Limb (tissue), 2 donors: ENCODE results near the gene PPDPF.
A peak's percentile ranks its signal among the peaks of the same experiment; 100 is the strongest.
"Not testable (repeated sequence)": the region's sequence is repeated elsewhere in the genome, so short reads cannot be mapped to it uniquely, and the experiment has no call there.

Source experiments
- DNase-seq, 2 donors: peaks; one replicate each; pipeline ENCODE4 v3.0.0-alpha.2; 2016; ENCODE audit errors: extremely low spot score in 2 of 2

Gene PPDPF, protein sequence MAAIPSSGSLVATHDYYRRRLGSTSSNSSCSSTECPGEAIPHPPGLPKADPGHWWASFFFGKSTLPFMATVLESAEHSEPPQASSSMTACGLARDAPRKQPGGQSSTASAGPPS

DNA sequence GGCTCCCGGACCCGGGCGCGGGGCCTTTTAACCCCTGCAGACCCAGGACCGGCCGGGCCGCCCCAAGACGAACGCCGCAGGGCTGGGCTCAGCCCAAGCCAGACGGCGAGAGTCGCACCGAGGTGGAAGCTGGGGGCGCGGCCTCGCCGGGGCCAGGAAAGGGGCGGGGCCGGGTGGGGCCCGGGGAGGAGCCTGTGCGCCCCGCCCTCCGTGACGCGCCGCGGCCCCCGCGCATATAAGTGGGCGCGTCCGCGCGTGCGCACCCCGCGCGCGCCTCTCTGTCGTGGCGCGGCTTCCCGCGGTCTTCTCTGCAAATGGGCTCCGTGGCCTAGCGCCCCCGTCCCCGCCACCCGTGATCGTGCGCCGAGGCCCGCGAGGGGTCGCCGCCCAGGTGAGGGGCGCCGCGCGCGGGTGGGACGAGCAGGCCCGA, at the start of gene PPDPF:
Gene PPDPF (plus strand): TSS at position 262 of the 430 bp plus-strand sequence. CDS start 544 bp downstream, outside the sequence.
- peak; percentile 85 to 94 for DNase-seq

DNA sequence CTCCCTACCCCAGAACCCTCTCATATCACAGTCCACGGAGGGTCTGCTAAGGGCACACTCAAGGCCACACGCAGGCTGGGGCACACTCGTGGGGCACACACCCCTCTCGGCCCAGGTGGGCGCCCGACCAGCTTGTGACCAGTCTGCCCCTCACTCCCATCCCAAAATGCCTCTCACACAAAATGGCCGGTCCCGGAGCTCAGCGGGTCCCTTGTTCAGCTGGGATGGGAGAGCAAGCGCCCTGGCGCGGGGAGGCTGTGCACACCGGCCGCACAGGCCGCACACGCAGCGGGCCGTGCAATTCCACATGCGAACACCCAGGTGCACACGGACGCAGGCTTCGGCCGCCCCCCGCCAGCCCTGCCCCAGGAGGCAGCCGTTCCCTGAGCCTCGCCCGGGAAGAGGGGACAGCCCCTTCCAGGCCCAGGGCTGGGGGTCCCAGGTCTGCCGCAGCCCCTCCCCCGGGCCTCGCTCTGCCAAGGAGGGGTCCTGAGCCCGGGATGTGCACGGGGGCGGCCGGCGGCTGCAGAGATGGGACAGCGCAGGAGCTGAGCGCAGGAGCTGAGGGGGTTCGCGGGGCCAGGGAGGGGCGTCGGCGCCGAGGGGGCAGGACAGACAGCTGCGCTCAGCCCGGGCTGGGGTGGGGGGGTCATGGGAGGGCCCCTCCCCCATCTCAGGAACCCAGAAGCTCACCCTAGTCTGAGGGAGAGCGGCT, 49.4 kb upstream of the PPDPF start:
- no peak for DNase-seq

DNA sequence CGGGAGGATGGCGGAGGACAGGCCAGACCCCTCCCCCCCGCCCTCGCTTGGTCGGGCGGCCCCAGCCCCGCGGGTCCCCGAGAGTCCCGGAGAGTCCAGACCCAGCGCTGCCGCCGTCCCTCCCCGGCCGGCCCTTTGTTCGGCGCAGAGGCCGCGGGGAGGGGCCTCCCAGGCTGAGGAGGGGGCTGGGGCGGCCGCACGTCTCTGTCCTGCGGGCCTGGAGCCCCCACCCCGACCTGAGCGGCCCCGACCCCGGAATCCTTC, 48.9 kb upstream of the PPDPF start:
- no peak for DNase-seq

DNA sequence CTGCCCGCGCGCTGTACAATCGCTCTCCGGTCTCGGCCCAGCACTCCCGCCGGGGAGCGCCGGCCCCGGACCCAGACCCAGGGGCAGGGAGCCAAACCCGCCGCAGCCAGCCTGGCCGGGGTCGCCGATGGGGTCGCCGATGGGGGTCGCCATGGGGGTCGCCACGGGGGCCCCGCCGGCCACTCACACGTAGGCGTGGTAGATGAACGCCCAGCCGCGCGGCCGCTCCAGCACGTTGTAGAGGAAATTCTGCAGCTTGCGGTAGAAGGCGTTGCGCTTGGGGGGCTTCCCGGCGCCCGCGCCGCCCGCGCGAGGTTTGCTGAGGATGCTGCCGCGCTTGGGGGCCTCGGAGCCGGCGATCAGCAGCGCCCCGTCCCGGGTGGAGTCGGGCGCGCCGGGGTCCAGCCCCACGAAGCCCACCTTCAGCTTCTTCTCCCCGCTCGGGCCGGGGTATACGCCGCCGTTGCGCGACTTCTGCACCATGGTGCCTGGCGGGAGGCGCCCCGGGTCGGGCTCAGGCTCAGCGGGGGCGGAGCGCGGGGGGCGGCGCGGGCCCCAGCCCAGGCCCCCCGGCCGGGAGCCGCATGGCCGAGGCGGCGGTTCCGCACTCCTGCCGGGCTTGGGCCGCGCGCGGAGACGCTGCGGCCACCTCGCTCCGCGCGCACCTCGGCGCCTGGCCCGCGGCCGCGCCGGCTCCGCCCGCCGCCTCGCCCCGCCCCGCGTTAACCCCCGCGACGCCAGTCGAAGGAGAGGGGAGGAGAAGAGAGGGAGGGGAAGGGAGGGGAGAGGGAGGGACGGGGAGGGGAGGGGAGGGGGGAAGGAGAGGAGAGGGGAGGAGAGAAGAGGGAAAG, 48.4 kb upstream of the PPDPF start, which contains the start of gene KCNQ2:
Gene KCNQ2 (minus strand): TSS at position 675 of the 851 bp plus-strand sequence. CDS start 192 bp downstream, at position 483.
- DNase-seq: peak in 1 of 2 donors; percentile 81

DNA sequence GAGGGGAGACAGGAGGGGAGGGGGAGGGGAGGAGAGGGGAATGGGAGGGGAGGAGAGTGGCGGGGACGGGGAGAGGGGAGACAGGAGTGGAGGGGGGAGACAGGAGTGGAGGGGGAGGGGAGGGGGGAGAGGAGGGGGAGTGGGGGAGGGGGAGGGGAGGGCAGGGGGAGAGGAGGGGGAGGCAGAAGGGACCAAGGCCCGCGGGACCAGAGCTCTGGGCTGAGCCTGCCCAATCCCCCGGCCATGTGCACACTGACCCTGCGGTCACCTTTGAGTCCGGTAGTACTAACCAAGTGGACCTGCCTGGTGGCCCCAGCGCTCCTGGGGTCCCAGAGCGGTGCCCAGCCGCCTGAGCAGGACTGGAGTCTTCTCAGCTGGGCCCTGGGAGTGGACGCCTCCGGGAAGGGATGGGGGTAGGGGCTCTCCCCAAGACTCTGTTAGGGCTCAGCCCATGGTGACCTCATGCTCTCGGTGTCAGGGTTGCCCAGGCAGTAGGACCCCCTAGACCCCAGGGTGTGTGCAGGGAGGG, 47.6 kb upstream of the PPDPF start:
- no peak for DNase-seq

DNA sequence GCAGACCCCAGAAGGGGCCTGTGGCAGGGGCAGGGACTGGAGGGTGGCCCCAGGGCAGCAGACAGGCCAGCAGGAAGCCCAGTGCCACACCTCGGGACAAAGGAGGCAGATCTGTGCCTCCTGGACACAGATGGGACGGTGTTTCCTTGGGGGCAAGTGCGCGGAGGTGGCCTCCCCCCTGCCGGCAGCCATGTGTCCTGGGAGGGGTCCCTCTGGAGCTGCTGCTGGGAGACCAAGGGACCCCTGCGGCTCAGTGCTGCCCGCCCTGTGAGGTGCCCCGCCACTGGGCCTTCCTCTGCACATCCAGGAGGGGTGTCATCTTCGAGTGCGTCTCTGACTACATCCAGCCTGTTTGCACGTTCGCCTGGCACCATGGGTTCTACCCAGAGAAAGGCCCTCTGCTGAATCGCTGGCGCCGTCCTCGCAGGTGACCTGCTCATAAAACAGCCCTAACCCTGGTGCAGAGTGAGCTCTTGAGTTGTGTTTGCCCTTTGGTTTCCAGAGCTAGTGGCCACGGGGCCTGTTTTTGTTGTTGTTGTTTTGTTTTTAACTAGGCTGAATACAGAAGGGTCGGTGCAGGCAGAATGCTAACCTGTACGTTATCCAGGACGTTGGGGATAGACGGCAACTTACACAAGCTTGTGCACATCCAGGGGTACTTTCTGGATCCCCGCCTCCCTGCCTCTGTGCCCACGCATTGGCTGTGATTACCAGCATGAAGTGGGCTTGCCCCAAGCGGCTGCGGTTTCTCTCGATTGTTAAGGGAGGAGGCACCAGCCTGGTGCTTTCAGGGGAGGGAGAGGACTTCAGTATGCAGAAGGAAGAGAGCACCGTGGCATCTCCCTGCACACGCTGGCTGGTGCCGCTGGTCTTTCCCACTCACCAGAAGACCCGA, 46.8 kb upstream of the PPDPF start:
- DNase-seq: no peak

DNA sequence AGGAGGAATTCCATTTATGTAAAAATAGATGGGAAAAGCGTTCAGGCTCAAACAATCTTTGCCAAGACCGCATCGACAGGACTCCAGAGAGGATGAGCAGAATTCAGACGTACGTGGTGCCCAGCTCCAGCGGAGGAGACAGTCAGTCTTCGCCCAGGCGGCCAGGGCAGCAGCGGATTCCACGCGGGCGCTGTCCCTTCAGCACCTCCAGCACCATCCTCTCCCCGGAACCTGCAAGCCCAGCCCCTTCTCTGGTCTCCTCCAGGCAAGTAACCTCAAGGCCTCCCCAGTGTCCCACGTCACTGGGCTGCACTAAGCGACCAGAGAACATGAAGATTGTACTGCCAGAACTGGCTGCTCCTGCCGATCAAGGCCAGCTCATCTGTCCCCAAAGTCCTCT, 45.4 kb upstream of the PPDPF start:
- no peak for DNase-seq

DNA sequence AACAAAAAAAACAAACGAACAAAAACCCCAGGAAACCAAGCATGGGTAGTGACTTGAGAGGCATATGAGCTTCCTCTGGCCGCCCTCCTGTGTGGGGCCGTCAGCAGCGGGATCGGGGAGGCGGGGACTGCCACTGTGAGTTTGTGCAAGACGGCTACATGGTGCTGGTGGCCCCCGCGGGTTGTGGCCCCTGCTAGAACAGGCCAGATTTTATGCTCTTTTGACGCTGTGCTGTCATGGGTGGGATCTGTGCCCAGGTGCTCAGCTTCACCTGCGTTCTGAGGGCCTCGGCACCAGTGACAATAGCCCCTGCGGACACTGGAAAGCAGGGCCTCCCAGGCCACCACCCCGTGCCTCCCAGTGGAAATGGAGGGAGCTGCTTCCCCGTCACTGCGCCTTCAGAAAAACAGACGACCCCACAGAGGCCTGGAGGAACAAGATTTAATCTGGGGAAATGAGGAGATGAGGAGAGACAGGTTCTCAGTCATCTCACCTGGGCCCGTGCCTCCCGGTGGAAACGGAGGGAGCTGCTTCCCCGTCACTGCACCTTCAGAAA, 43.4 kb upstream of the PPDPF start:
- DNase-seq: no peak

DNA sequence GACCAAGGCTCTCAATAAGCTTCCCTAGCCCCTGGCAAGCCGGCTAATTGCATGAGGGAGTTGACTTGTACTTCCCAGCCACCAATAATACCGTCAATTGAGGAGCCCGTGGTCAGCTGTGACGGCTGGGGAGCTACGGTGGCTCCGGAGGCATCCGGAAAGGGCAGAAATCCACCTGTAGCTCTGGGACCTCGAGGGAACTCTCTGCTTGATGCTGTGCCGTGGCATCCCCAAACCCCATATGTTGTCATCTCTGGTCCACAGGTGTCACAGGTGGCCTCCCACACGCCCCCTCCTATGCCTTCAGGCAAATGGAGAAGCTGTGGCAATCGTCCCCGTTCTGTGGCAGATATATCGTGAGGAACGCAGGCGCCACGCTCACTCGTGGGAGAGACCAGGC, 42.6 kb upstream of the PPDPF start:
- no peak for DNase-seq

DNA sequence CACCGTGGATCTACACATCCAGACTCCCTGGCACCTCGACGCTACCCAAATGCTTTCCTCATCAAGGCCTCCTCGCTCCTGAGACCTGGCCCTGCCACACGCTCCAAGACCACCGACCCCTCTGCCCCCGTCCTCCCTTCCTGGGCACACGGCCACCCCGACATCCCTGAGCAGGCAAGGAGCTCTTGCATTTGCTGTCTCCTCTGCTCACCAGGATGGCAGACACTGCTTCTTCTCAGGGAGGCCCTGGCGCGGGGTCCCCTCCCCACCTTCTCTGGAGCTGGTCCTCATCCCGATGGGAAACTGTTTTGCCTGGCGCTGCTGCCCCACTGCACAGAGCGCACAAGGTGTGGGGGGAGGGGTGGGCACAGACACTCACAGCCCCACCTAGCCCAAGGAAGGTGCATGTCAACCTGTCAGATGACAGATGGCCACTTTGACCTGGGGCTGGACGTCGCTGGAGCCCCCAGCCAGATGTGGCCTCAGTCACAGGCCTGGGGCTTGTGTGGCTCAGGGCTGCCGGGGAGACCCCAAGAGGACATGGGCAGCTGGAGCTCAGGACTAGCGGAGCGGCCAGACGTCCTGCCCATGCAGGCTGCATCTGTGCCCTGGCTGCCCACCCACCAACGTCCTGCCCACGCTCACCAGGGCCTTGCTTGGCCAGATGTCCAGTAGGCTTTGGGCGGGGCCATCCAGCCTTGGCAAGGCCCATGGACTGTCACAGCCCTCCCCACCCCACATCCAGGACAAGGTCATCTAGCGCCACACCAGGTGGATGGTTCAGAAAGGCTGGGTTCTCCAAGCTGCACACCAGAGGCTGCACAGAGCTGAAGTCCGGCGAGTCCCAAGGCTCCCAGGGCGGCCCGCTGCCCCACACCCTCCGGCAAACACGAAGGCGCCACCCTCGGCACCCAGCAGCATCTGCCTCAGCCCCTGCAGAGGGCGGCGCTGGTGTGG, 41.9 kb upstream of the PPDPF start:
- DNase-seq: no peak

DNA sequence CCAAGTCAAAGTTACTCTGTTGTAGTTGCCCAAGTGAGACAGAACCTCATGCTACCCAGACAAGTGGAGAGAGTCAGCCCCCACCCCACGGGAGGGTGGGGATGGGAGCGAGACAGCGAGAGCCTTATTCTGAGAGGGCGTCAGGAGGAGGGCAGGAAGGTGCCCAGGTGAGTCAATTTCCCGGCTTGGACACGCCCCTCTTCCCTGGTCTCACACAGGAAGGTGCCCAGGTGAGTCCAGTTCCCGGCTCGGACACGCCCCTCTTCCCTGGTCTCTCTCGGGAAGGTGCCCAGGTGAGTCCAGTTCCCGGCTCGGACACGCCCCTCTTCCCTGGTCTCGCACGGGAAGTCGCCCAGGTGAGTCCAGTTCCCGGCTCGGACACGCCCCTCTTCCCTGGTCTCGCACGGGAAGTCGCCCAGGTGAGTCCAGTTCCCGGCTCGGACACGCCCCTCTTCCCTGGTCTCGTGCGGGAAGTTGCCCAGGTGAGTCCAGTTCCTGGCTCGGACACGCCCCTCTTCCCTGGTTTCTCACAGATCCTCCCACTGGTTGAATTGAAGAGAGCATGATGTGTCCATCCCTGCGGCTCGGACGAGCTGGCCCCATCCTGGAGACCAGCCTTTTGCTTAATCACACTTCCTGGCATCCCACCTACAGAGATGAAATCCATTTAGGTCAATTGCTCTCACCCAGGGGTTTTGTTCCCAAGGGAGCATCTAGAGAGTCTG, 40.7 kb upstream of the PPDPF start:
- DNase-seq: not testable (repeated sequence)

DNA sequence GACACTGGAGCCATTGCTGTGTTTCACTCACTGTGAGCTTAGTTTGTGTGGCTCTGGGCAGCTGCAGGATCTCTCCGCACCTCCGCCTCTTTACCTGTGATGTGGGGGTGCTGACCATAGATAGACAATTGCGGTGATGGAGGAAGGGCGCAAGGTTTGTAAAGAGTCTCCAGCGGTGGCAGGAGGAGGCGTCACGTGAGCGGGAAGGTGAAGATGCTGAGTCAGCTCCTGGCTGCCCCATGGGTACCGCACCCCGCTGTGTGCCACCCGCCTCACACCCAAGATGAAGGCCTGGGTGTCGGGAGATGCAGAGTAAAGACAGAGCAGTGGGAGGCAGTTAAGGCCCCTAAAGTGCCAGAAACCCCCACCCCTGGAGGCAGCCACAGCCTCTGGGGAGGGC, 39.1 kb upstream of the PPDPF start:
- no peak for DNase-seq

DNA sequence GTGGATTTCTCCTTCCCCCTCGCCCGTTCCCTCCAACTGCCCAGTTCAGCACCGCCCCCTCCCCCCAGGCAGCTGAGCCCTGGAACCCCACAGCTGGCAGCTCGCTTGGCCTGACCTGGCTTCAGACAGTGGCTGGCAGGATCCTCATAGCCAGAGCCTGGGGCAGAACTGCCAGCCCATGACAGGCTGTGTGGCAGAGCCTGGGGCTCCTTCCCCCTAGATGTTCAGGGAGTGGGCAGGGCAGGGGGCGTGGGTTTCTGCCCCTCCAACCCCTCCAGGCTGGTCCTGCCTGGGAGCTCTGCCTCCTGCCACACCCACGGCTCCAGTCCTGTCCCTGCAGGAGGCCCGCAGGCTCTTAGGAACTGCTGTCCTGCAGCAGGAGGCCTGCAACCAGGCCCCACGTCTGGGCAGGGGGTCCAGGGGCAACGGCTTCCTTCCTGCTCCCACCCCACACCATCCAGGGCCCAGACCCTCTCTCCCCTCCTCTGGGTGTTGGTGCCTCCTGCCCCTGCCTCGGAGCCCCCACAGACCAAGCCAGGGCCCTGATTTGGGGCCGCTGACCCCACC, 38.5 kb upstream of the PPDPF start:
- no peak for DNase-seq

DNA sequence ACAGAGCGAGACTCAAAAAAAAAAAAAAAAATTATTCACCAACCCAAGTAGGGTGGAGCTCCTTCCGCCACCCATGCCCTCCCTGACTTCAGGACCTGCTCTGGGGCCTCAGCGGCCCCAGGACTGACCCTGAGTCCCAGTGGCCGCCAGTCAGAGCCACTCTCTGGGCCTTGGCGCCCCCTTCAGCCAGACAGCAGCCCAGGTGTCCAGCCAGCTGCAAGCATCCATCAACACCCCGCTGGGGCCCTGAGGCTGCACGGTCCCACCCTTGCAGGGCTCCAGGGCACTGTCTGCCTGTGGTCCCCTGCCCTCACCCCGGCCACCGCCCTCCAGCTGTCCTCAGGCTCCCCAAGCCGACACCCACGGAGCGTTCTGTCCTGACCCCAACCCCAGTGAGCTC, 36.7 kb upstream of the PPDPF start:
- DNase-seq: no peak

DNA sequence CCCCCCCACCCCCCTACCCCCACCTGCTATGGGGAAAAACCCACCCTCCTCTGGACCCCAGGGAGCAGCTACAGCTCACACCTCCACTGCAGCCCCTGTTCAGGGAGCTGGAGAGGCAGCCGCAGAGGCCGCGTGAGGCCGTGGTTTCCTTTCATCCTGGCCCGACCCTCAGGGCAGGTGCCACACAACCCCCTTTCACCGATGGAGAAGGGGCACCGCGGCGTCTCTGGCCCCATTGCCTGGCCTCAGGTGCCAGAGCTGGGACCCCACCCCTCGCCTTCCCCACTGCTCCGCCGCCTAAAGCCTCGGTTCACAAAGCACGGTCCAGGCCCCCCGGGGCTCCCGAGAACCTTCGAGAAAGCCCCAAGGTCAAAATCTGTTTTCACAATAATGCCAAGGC, 36.3 kb upstream of the PPDPF start:
- DNase-seq: no peak

DNA sequence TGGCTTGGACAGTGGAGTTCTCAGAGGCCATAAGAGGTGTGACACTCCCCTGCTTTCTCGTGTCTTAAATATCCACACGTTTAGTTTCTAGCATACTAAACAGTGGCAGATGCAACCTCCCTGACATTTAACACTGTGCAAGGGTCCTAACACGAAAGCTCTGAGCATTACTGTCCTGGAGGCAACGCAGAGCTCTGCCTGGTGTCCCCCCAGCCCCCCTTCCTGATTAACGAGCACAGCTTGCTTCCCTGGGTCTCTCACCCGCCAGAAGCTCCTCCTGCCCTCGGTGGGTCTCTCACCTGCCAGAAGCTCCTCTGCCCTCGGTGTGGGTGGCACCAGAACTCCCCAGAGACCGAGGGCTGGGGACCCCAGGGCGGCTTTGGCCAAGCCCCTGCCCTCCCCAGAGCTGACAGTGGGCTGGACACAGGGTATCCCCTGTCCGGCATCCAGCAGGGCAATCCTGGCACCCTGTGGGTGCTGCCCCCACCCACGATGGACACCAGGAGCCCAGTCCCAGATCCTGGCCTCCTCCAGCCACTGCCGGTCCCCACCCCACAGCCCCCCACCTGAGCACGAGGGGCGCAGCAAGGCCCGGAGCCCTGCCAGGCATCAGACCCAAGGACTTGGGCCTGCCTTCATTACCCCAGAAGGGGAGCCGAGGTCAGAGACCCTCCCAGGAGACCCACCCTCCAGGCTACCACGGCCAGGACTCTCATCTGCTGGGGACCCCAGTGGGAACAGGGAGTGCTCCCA, 35.7 kb upstream of the PPDPF start:
- DNase-seq: no peak

DNA sequence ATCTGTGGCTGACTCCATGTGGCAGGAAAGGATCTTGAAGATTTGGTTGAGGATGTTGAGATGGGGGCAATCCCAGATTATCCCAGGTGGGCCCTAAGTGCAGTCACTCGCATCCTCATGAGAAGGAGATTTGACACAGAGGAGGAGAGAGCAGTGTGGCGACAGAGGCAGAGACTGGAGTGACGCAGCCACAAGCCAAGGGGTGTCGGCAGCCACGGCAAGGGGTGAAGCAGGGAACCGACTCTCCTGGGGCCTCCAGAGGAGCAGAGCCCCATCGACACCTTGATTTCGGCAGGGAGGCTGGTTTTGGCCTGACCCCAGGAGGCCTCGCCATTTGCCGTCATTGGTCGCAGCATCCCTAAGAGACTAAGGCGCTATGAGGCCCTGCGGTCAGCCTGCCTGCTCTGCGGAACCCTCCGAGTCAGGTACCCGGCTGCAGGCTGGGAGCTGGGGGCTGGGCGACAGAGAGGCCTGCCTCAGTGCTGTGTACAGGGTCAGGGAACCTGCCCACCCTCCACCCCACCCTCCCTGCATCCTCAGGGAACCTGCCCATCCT, 34.2 kb upstream of the PPDPF start:
- no peak for DNase-seq
